Measurements from ENCODE around the gene COMT. TPM values are rescaled to one million over a fixed set of nuclear protein-coding genes. Genes with fewer than 3 reads are reported as not detected.

The COMT gene
- total and polyA plus RNA-seq, 2 donors = 53.6 to 74.5 TPM

DNA sequence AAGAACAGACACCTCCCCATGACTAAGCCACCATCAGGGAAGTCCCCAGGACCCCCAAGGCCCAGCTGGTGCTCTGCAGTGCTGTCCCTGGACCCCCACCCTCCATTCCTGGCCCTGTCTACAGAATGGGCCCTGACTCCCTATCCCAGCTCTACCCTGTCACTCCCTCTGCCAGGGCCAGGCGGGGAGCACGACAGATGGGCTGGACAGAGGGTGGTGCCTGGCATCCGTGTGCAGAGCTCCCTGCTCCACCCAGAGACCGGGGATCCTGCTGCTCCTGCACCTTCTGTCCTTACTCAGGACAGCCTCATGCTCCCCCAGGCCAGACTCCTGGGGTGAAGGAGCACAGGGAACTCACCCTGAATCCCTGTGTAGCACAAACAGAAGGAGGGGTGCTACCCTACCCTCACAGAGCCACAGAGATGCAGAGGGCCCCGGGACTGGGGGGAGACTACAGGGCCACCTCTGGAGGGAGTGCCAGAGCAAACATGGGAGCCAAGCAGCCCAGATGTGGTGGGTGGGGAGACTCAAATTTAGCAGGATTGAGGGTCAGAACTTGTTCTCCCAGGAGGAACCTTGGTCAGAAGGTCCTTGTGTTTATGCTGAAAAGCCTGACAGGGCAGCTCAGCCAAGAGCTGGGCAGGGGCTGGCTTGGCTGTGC, 73.1 kb downstream of the COMT start:
- Histone ChIP-seq H3K36me3 (ENCODE audit: control insufficient read depth in 2 of 2, insufficient read depth in 2 of 2, low read length in 1 of 2) (no peaks in the 10 kb centered on the region), H3K4me3 (ENCODE audit: low read length in 2 of 2) (no peak overlapping the region), H3K4me1 (ENCODE audit: control insufficient read depth in 2 of 2, insufficient read depth in 2 of 2, low read length in 2 of 2) (peaks cover 6 to 9% of the 10 kb centered on the region in 2 donors), H3K27me3 (ENCODE audit: control insufficient read depth in 2 of 2, insufficient read depth in 1 of 2, low read length in 1 of 2) (peaks cover 27 to 59% of the 10 kb centered on the region in 2 donors), H3K27ac (ENCODE audit: low read depth in 1 of 2, low read length in 1 of 2) (no peak overlapping the region), H3K9me3 (ENCODE audit: control insufficient read depth in 2 of 2, insufficient read depth in 1 of 2, low read length in 1 of 2) (peaks cover 0 to 5% of the 10 kb centered on the region in 2 donors)
- DNase-seq (ENCODE audit: low read depth in 6 of 9, low spot score in 9 of 9) = no peak
- WGBS = 94% methylated on average over 5 of the region's 5 CpGs

- Histone ChIP-seq H3K27me3 (ENCODE audit: control insufficient read depth in 2 of 2, insufficient read depth in 1 of 2, low read length in 1 of 2) (peaks cover 27 to 60% of the 10 kb centered on the region in 2 donors), H3K9me3 (ENCODE audit: control insufficient read depth in 2 of 2, insufficient read depth in 1 of 2, low read length in 1 of 2) (peaks cover 0 to 5% of the 10 kb centered on the region in 2 donors), H3K4me1 (ENCODE audit: control insufficient read depth in 2 of 2, insufficient read depth in 2 of 2, low read length in 2 of 2) (peaks cover 8 to 11% of the 10 kb centered on the region in 2 donors), H3K4me3 (ENCODE audit: low read length in 2 of 2) (no peak overlapping the region), H3K36me3 (ENCODE audit: control insufficient read depth in 2 of 2, insufficient read depth in 2 of 2, low read length in 1 of 2) (no peaks in the 10 kb centered on the region), H3K27ac (ENCODE audit: low read depth in 1 of 2, low read length in 1 of 2) (no peak overlapping the region)
- WGBS = 98% methylated on average over 10 of the region's 10 CpGs
- no peak for DNase-seq (ENCODE audit: low read depth in 6 of 9, low spot score in 9 of 9)
Observed at GRCh38 chr22:20015187-20015625, 73.6 kb downstream of the COMT start.

DNA sequence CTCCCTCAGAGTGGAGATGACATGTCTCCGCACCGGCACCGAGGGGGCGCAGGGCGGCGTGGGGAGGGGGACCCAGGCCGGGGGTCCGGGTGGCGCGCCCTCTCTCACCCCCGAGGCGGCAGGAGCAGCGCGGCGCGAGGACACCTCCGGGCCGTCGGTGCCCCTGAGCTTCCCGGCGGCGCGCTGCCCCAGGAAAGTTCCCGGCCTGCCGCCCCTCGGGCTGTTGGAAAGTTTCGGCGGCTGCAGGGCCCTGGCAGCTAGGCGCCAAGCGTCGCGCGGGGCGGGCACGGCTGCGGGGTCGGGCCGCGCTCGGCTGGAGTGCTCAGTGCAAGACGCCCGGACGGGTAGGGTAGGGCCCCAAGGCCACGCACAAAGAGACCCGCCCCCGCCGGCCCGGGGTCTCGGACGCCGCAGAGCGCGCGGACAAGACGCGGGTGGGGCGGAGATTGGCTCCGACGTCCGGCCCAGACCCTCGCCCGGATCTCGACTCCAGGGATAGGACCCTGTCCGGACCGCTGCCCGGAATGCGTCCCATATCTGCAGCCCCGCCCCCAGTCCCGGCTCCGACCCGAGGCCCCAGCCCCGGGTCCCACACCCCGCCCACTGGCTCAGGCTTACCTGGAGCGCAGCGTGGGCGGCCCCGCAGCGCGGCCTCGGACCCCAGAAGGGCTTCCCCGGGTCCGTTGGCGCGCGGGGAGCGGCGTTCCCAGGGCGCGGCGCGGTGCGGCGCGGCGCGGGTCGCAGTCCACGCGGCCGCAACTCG, 74.6 kb downstream of the COMT start:
- H3K36me3 ChIP-seq (ENCODE audit: control insufficient read depth in 2 of 2, insufficient read depth in 2 of 2, low read length in 1 of 2) = no peaks in the 10 kb centered on the region
- H3K4me3 ChIP-seq (ENCODE audit: low read length in 2 of 2) = peak overlapping the region; percentile 30 to 71
- H3K27ac ChIP-seq (ENCODE audit: low read depth in 1 of 2, low read length in 1 of 2) = no peak overlapping the region
- H3K27me3 ChIP-seq (ENCODE audit: control insufficient read depth in 2 of 2, insufficient read depth in 1 of 2, low read length in 1 of 2) = peaks cover 27 to 60% of the 10 kb centered on the region in 2 donors
- peak in 2 of 9 donors; percentile 24 to 32 for DNase-seq (ENCODE audit: low read depth in 6 of 9, low spot score in 9 of 9)
- WGBS = 2% methylated on average over 101 of the region's 101 CpGs
- H3K4me1 ChIP-seq (ENCODE audit: control insufficient read depth in 2 of 2, insufficient read depth in 2 of 2, low read length in 2 of 2) = peaks cover 12 to 16% of the 10 kb centered on the region in 2 donors
- peaks cover 0 to 5% of the 10 kb centered on the region in 2 donors for H3K9me3 ChIP-seq (ENCODE audit: control insufficient read depth in 2 of 2, insufficient read depth in 1 of 2, low read length in 1 of 2)

GRCh38 chr22:20016734-20017621, 75.4 kb downstream of the COMT start, which contains the start of gene ARVCF:
Gene ARVCF (minus strand): TSS chr22:20016823. CDS start chr22:19990794, 26,029 bp downstream.
- Histone ChIP-seq H3K27ac (ENCODE audit: low read depth in 1 of 2, low read length in 1 of 2) (no peak within 1 kb of the TSS), H3K4me3 (ENCODE audit: low read length in 2 of 2) (peak within 1 kb of the TSS; percentile 54 to 71), H3K27me3 (ENCODE audit: control insufficient read depth in 2 of 2, insufficient read depth in 1 of 2, low read length in 1 of 2) (peaks cover 27 to 60% of the 10 kb centered on the region in 2 donors), H3K36me3 (ENCODE audit: control insufficient read depth in 2 of 2, insufficient read depth in 2 of 2, low read length in 1 of 2) (no peaks in the 10 kb centered on the region), H3K9me3 (ENCODE audit: control insufficient read depth in 2 of 2, insufficient read depth in 1 of 2, low read length in 1 of 2) (peaks cover 0 to 5% of the 10 kb centered on the region in 2 donors), H3K4me1 (ENCODE audit: control insufficient read depth in 2 of 2, insufficient read depth in 2 of 2, low read length in 2 of 2) (peaks cover 15 to 23% of the 10 kb centered on the region in 2 donors)
- peak; percentile 68 to 93 (median 83) for DNase-seq (ENCODE audit: low read depth in 6 of 9, low spot score in 9 of 9)
- WGBS = 3% methylated on average over 79 of the region's 79 CpGs

- Histone ChIP-seq H3K36me3 (ENCODE audit: control insufficient read depth in 2 of 2, insufficient read depth in 2 of 2, low read length in 1 of 2) (no peaks in the 10 kb centered on the region), H3K4me1 (ENCODE audit: control insufficient read depth in 2 of 2, insufficient read depth in 2 of 2, low read length in 2 of 2) (peaks cover 21 to 28% of the 10 kb centered on the region in 2 donors), H3K27ac (ENCODE audit: low read depth in 1 of 2, low read length in 1 of 2) (no peak overlapping the region), H3K4me3 (ENCODE audit: low read length in 2 of 2) (peak overlapping the region in 1 of 2 donors; percentile 54), H3K9me3 (ENCODE audit: control insufficient read depth in 2 of 2, insufficient read depth in 1 of 2, low read length in 1 of 2) (peaks cover 0 to 5% of the 10 kb centered on the region in 2 donors), H3K27me3 (ENCODE audit: control insufficient read depth in 2 of 2, insufficient read depth in 1 of 2, low read length in 1 of 2) (peaks cover 27 to 60% of the 10 kb centered on the region in 2 donors)
- no peak for DNase-seq (ENCODE audit: low read depth in 6 of 9, low spot score in 9 of 9)
- WGBS = 79% methylated on average over 9 of the region's 9 CpGs
Observed at GRCh38 chr22:20017622-20017958, 76.0 kb downstream of the COMT start.

GRCh38 chr22:20018001-20018400, 76.4 kb downstream of the COMT start:
- peaks cover 27 to 60% of the 10 kb centered on the region in 2 donors for H3K27me3 ChIP-seq (ENCODE audit: control insufficient read depth in 2 of 2, insufficient read depth in 1 of 2, low read length in 1 of 2)
- no peak for DNase-seq (ENCODE audit: low read depth in 6 of 9, low spot score in 9 of 9)
- H3K27ac ChIP-seq (ENCODE audit: low read depth in 1 of 2, low read length in 1 of 2) = no peak overlapping the region
- 96% methylated on average over 5 of the region's 5 CpGs for WGBS
- H3K36me3 ChIP-seq (ENCODE audit: control insufficient read depth in 2 of 2, insufficient read depth in 2 of 2, low read length in 1 of 2) = no peaks in the 10 kb centered on the region
- peaks cover 21 to 28% of the 10 kb centered on the region in 2 donors for H3K4me1 ChIP-seq (ENCODE audit: control insufficient read depth in 2 of 2, insufficient read depth in 2 of 2, low read length in 2 of 2)
- peaks cover 0 to 5% of the 10 kb centered on the region in 2 donors for H3K9me3 ChIP-seq (ENCODE audit: control insufficient read depth in 2 of 2, insufficient read depth in 1 of 2, low read length in 1 of 2)
- no peak overlapping the region for H3K4me3 ChIP-seq (ENCODE audit: low read length in 2 of 2)

Other genes starting within 250 kb of the COMT start
- gene SEPTIN5, start 227.3 kb upstream of the COMT start, total RNA-seq = 10.1 TPM
- gene SEPTIN5, start 227.3 kb upstream of the COMT start, polyA plus RNA-seq = 22.2 TPM
- 2.1 TPM for gene GP1BB, start 218.2 kb upstream of the COMT start, total RNA-seq
- 9.6 TPM for gene GP1BB, start 218.2 kb upstream of the COMT start, polyA plus RNA-seq
- gene TBX1, start 181.0 kb upstream of the COMT start, total RNA-seq = 0.05 TPM
- 0.96 TPM for gene TBX1, start 181.0 kb upstream of the COMT start, polyA plus RNA-seq
- gene GNB1L, start 86.9 kb upstream of the COMT start, total RNA-seq = 15.4 TPM
- 11.2 TPM for gene GNB1L, start 86.9 kb upstream of the COMT start, polyA plus RNA-seq
- 19.2 TPM for gene RTL10, start 86.9 kb upstream of the COMT start, total RNA-seq
- 20.8 TPM for gene RTL10, start 86.9 kb upstream of the COMT start, polyA plus RNA-seq
- 10.1 TPM for gene TXNRD2, start within 50 bp of the COMT start, total RNA-seq
- 24.2 TPM for gene TXNRD2, start within 50 bp of the COMT start, polyA plus RNA-seq
- 2.1 TPM for gene ARVCF, start 75.1 kb downstream of the COMT start, total RNA-seq
- gene ARVCF, start 75.1 kb downstream of the COMT start, polyA plus RNA-seq = 8.2 TPM
- gene TANGO2, start 79.3 kb downstream of the COMT start, total RNA-seq = 15.9 TPM
- 19.7 TPM for gene TANGO2, start 79.3 kb downstream of the COMT start, polyA plus RNA-seq
- gene DGCR8, start 138.5 kb downstream of the COMT start, total RNA-seq = 20.3 TPM
- 22.5 TPM for gene DGCR8, start 138.5 kb downstream of the COMT start, polyA plus RNA-seq
- 318 TPM for gene RANBP1, start 174.3 kb downstream of the COMT start, total RNA-seq
- 78.9 TPM for gene RANBP1, start 174.3 kb downstream of the COMT start, polyA plus RNA-seq
- 69.3 TPM for gene TRMT2A, start 175.5 kb downstream of the COMT start, total RNA-seq
- 92.4 TPM for gene TRMT2A, start 175.5 kb downstream of the COMT start, polyA plus RNA-seq
- 7.2 TPM for gene ZDHHC8, start 190.0 kb downstream of the COMT start, total RNA-seq
- 35.1 TPM for gene ZDHHC8, start 190.0 kb downstream of the COMT start, polyA plus RNA-seq
- 0.09 TPM for gene CCDC188, start 209.3 kb downstream of the COMT start, total RNA-seq
- 0.84 TPM for gene CCDC188, start 209.3 kb downstream of the COMT start, polyA plus RNA-seq